ENCODE results near the gene MYOCD.

- TF ChIP-seq CTCF (IDR thresholded peaks at IDR 0.05) (no peak), EZH2phosphoT487 (IDR thresholded peaks at IDR 0.05) (no peak)
These were observed 150.0 kb downstream of the MYOCD start for GRCh38 chr17:12815642-12816141.

Data from neural progenitor cell (in vitro differentiated cells).